NCI-H345 treated with DMSO at 0.1 percent for 48 hours (cell line): ENCODE results near the gene SMPDL3A.
A peak's percentile ranks its signal among the peaks of the same experiment; 100 is the strongest.
"Not testable (repeated sequence)": the region's sequence is repeated elsewhere in the genome, so short reads cannot be mapped to it uniquely, and the experiment has no call there.

Source experiments
- DNase-seq: peaks from one replicate; lab custom pipeline; 2025; ENCODE audit not compliant: unreplicated experiment; lab: John Stamatoyannopoulos, UW

SMPDL3A gene

GRCh38 chr6:122789182-122790027 is at the start of gene SMPDL3A:
SMPDL3A (plus strand) TSS chr6:122789258; CDS start chr6:122789347, 89 bp downstream.
- DNase-seq, result peak; percentile 64

- no peak for DNase-seq
These were observed 49.0 kb upstream of the SMPDL3A start for GRCh38 chr6:122740091-122740490.

- DNase-seq, result no peak
These were observed 48.1 kb upstream of the SMPDL3A start for GRCh38 chr6:122740936-122741335.

- DNase-seq, result not testable (repeated sequence)
These were observed 44.8 kb upstream of the SMPDL3A start for GRCh38 chr6:122744247-122744646.

- DNase-seq, result peak; percentile 56
These were observed 44.2 kb upstream of the SMPDL3A start for GRCh38 chr6:122744856-122745255.

- DNase-seq, result no peak
These were observed 42.4 kb upstream of the SMPDL3A start for GRCh38 chr6:122746688-122747087.

- DNase-seq, result no peak
These were observed 41.5 kb upstream of the SMPDL3A start for GRCh38 chr6:122747573-122747972.

GRCh38 chr6:122748945-122749344 is 40.1 kb upstream of the SMPDL3A start:
- DNase-seq, result not testable (repeated sequence)

GRCh38 chr6:122749451-122750050 is 39.5 kb upstream of the SMPDL3A start:
- no peak for DNase-seq

GRCh38 chr6:122751326-122751725 is 37.7 kb upstream of the SMPDL3A start:
- DNase-seq, result no peak

- no peak for DNase-seq
These were observed 36.6 kb upstream of the SMPDL3A start for GRCh38 chr6:122752459-122752858.

- no peak for DNase-seq
These were observed 35.9 kb upstream of the SMPDL3A start for GRCh38 chr6:122753000-122753687.

- no peak for DNase-seq
These were observed 35.4 kb upstream of the SMPDL3A start for GRCh38 chr6:122753688-122754056.

GRCh38 chr6:122754191-122754731 is 34.8 kb upstream of the SMPDL3A start:
- no peak for DNase-seq

- no peak for DNase-seq
These were observed 33.2 kb upstream of the SMPDL3A start for GRCh38 chr6:122755901-122756300.

GRCh38 chr6:122758927-122759334 is 30.1 kb upstream of the SMPDL3A start:
- no peak for DNase-seq

- no peak for DNase-seq
These were observed 28.7 kb upstream of the SMPDL3A start for GRCh38 chr6:122760330-122760729.

- no peak for DNase-seq
These were observed 22.8 kb upstream of the SMPDL3A start for GRCh38 chr6:122766256-122766655.

- DNase-seq, result no peak
These were observed 18.0 kb upstream of the SMPDL3A start for GRCh38 chr6:122770835-122771601.

GRCh38 chr6:122772724-122773415 is 16.2 kb upstream of the SMPDL3A start:
- no peak for DNase-seq
